Measurements from ENCODE around the gene RTL10. TPM values are rescaled to one million over a fixed set of nuclear protein-coding genes. Genes with fewer than 3 reads are reported as not detected.

Gene RTL10
- total RNA-seq, 1 donor from 2014 or later = 20.5 TPM

DNA sequence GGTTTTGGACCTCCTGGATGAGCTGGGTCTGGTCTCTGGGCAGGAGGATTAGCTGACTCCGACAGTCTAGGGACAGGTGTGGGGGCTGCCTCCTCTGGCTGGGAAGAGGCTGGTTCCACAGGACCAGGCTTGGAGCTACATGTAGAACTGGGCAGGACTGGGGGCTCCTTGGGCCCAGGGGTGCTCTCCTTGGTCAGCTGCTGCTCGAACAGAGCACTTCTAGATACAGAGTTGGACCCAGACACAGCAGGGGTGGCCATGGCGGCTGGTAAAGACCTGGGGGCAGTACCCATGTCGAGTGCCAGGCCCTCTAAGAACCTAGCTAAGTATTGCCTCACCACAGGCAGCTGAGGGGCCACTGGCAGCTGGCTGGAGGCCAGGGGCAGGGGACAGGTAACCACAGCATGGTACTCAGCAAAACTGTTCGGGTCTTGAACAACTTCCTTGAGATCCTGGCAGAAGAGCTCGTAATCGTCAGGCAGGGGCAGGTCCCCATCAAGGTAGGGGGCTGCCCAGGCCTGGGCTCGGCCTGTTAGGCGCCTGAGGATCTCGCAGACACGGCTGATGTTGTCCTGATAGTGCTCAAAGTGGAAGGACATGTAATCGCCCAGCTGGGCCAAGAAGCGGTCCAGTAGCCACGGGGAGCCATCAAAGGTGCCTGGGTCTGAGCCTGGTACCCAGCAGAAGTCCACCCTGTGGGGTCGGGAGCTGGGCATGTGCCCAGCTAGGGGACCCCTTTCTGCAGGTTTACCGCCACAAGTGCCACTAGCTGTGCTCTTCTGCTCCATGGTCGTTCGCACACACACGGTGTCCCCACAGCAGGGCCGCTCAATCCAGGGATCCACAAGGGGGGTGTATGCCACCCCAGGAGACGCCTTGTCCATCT, 3.1 kb downstream of the RTL10 start:
- Histone ChIP-seq H3K4me3 (no peak overlapping the region), H3K9me3 (no peaks in the 10 kb centered on the region), H3K27ac (peak overlapping the region; percentile 25), H3K36me3 (peaks cover 14% of the 10 kb centered on the region), H3K27me3 (no peaks in the 10 kb centered on the region), H3K4me1 (peaks cover 58% of the 10 kb centered on the region)
- DNase-seq (peak; percentile 76), ATAC-seq (no peak)
- TF ChIP-seq, protein P1, sequence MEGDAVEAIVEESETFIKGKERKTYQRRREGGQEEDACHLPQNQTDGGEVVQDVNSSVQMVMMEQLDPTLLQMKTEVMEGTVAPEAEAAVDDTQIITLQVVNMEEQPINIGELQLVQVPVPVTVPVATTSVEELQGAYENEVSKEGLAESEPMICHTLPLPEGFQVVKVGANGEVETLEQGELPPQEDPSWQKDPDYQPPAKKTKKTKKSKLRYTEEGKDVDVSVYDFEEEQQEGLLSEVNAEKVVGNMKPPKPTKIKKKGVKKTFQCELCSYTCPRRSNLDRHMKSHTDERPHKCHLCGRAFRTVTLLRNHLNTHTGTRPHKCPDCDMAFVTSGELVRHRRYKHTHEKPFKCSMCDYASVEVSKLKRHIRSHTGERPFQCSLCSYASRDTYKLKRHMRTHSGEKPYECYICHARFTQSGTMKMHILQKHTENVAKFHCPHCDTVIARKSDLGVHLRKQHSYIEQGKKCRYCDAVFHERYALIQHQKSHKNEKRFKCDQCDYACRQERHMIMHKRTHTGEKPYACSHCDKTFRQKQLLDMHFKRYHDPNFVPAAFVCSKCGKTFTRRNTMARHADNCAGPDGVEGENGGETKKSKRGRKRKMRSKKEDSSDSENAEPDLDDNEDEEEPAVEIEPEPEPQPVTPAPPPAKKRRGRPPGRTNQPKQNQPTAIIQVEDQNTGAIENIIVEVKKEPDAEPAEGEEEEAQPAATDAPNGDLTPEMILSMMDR (IDR thresholded peaks at IDR 0.05) = no peak
- intact Hi-C loops (cut with DNase I) = no loop called here

DNA sequence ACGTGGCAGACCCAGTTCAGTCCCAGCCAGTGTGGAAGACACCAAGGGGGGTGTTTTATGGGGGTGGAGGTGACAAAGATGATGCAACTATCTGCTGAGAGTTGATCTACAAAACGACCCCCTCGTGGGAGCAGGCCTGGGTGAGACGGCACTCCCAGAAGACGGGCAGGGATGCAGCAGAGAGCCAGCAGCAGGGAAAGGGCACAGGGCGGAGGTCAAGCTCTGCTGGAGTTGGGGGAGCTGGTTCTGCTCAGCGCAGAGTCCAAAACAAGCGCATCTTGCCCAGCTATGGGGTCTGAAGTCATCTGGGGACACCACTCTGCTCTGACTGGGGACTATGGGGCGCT, 3.9 kb downstream of the RTL10 start:
- intact Hi-C loops (cut with DNase I) = no loop called here
- no peak for ATAC-seq
- DNase-seq = no peak
- Histone ChIP-seq H3K4me1 (peaks cover 52% of the 10 kb centered on the region), H3K36me3 (peaks cover 14% of the 10 kb centered on the region), H3K4me3 (no peak overlapping the region), H3K9me3 (no peaks in the 10 kb centered on the region), H3K27ac (peak overlapping the region; percentile 68), H3K27me3 (no peaks in the 10 kb centered on the region)
- TF ChIP-seq, protein P1 (IDR thresholded peaks at IDR 0.05) = no peak

GRCh38 chr22:19849835-19850762, 4.6 kb downstream of the RTL10 start:
- Histone ChIP-seq H3K4me1 (peaks cover 55% of the 10 kb centered on the region), H3K27ac (peak overlapping the region; percentile 68), H3K4me3 (no peak overlapping the region), H3K36me3 (peaks cover 14% of the 10 kb centered on the region), H3K9me3 (no peaks in the 10 kb centered on the region), H3K27me3 (no peaks in the 10 kb centered on the region)
- peak; percentile 84 for DNase-seq
- TF ChIP-seq, protein P1 (IDR thresholded peaks at IDR 0.05) = no peak
- intact Hi-C loops (cut with DNase I) = no loop called here
- peak; percentile 69 for ATAC-seq

- intact Hi-C loops (cut with DNase I) = no loop called here
- peak; percentile 79 for DNase-seq
- H3K27me3 ChIP-seq = no peaks in the 10 kb centered on the region
- no peak overlapping the region for H3K4me3 ChIP-seq
- H3K36me3 ChIP-seq = peaks cover 14% of the 10 kb centered on the region
- peak; percentile 42 for ATAC-seq
- TF ChIP-seq, protein P1 (IDR thresholded peaks at IDR 0.05) = no peak
- no peaks in the 10 kb centered on the region for H3K9me3 ChIP-seq
- H3K4me1 ChIP-seq = peaks cover 68% of the 10 kb centered on the region
- peak overlapping the region; percentile 58 for H3K27ac ChIP-seq
Measured at GRCh38 chr22:19848298-19849224, 6.1 kb downstream of the RTL10 start.

DNA sequence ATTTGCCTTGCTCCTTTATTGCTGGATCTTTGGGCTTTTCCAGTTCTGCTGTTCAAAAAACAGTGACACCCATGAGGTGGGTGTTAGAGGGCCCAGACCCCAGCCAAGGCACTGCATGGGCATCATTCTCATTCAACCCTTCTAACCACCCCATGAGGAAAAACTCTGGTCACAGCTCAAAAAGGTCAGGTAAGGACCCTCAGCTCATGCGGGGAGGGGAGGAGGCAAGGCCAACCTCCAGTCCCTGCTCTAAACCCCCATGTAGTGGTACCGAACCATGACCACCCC, 7.4 kb downstream of the RTL10 start:
- Histone ChIP-seq H3K4me3 (no peak overlapping the region), H3K27me3 (no peaks in the 10 kb centered on the region), H3K9me3 (no peaks in the 10 kb centered on the region), H3K27ac (no peak overlapping the region), H3K4me1 (peaks cover 67% of the 10 kb centered on the region), H3K36me3 (peaks cover 14% of the 10 kb centered on the region)
- DNase-seq (no peak), ATAC-seq (no peak)
- TF ChIP-seq, protein P1 (IDR thresholded peaks at IDR 0.05) = no peak
- intact Hi-C loops (cut with DNase I) = no loop called here

Data from upper lobe of right lung (tissue), 1 donor.